GM12878 (cell line): ENCODE measurements around the gene TMTC3. TPM values are rescaled to one million over a fixed set of nuclear protein-coding genes. Genes with fewer than 3 reads are reported as not detected.

Experiments used
- ATAC-seq: fragments of 200-7000 bp; cut with Tn5 transposase; 3 replicates; pipeline ENCODE4 v1.9.1; 2020; ENCODE audit warnings: mild to moderate bottlenecking, moderate library complexity
- BruUV-seq: library from RNA; stranded (reverse); fragments of 400-500 nt; replicated peaks from 2 replicates; lab custom pipeline; 2021; lab: Mats Ljungman, UMichigan
- CTCF ChIA-PET: fragments of 300-600 bp; sonication (Branson Sonifier 250); formaldehyde crosslinking; extraction: SDS; loops from one replicate; lab custom pipeline; 2021; ENCODE audit warnings: inconsistent platforms; lab: Yijun Ruan, JAX
- POLR2A ChIA-PET: fragments of 350-600 bp; formaldehyde crosslinking; extraction: SDS; loops from one replicate; lab custom pipeline; 2021; ENCODE audit warnings: inconsistent platforms; lab: Charles Lee
- RAD21 ChIA-PET: fragments of 300-600 bp; sonication (Branson Sonifier 250); formaldehyde crosslinking; loops from one replicate; lab custom pipeline; 2023; ENCODE audit warnings: antibody characterized with exemption; ENCODE audit not compliant: unreplicated experiment; lab: Charles Lee
- SMC1A ChIA-PET: fragments of 300-600 bp; sonication (Branson Sonifier 250); formaldehyde crosslinking; loops from one replicate; lab custom pipeline; 2023; ENCODE audit not compliant: unreplicated experiment, uncharacterized antibody; lab: Charles Lee
- DNase-seq: peaks from one replicate; pipeline ENCODE4 v3.0.0-alpha.2; 2011; ENCODE audit warnings: low read depth, low spot score
- FAIRE-seq: peaks from 3 replicates; lab custom pipeline; 2011; peaks lifted over from hg19 to GRCh38; lab: Jason Lieb, UNC
- H2AFZ ChIP-seq: 2 replicates; pipeline ENCODE4 v1.6.0; 2011; ENCODE audit warnings: low read depth, low read length, control low read depth; ENCODE audit not compliant: control insufficient read depth
- H3K27ac ChIP-seq: 2 replicates; pipeline ENCODE4 v1.5.1; 2011; ENCODE audit warnings: control low read depth; ENCODE audit not compliant: control insufficient read depth, insufficient read depth
- H3K27me3 ChIP-seq, 2 experiments: replicated peaks in 1 of 2; 2 replicates each; pipeline versions ENCODE4 v1.6.0 to v1.6.1; 2011; ENCODE audit warnings: low read length in 1 of 2; ENCODE audit not compliant: control insufficient read depth in 2 of 2, insufficient read depth in 2 of 2
- H3K36me3 ChIP-seq, 2 experiments: 2 replicates each; pipeline ENCODE4 v1.5.1; 2011; ENCODE audit warnings: low read length in 1 of 2; ENCODE audit not compliant: control insufficient read depth in 2 of 2, insufficient read depth in 2 of 2
- H3K4me1 ChIP-seq: 2 replicates; pipeline ENCODE4 v1.6.1; 2011; ENCODE audit warnings: mild to moderate bottlenecking, low read length, moderate library complexity, mixed read lengths; ENCODE audit not compliant: control insufficient read depth, insufficient read depth
- H3K4me2 ChIP-seq: 2 replicates; pipeline ENCODE4 v1.6.0; 2011; ENCODE audit warnings: control low read depth; ENCODE audit not compliant: control insufficient read depth, insufficient read depth
- H3K4me3 ChIP-seq: fragments of 200-600 bp; sonication (generic); 2 replicates; pipeline ENCODE4 v1.5.1; 2016
- H3K79me2 ChIP-seq: 2 replicates; pipeline ENCODE4 v1.6.0; 2011; ENCODE audit warnings: low read length; ENCODE audit not compliant: control insufficient read depth, insufficient read depth
- H3K9ac ChIP-seq: 2 replicates; pipeline ENCODE4 v1.8.0; 2011; ENCODE audit warnings: low read length, control low read depth, mixed read lengths; ENCODE audit not compliant: control insufficient read depth, insufficient read depth
- H3K9me3 ChIP-seq: replicated peaks from 3 replicates; pipeline ENCODE4 v1.5.1; 2011; ENCODE audit warnings: mild to moderate bottlenecking, low read length; ENCODE audit not compliant: control insufficient read depth, insufficient read depth
- H4K20me1 ChIP-seq: 2 replicates; pipeline ENCODE4 v1.6.0; 2011; ENCODE audit not compliant: control insufficient read depth, insufficient read depth
- WGBS: methylation state at CpG from one replicate; pipeline ENCODE4 v1.1.6; 2016; ENCODE audit warnings: low lambda C conversion rate; ENCODE audit not compliant: insufficient replicate concordance, insufficient coverage; ENCODE audit errors: missing lambda C conversion rate; 5-methylcytosine and 5-hydroxymethylcytosine counted together
- in situ Hi-C: fragments of 300-500 bp; cut with MboI; formaldehyde crosslinking; loops from 9 replicates; pipeline ENCODE4 v1.14.3; 2018; ENCODE audit warnings: mixed read lengths
- intact Hi-C: fragments of 100-400 bp; cut with micrococcal nuclease; formaldehyde crosslinking; loops from one replicate; pipeline ENCODE4 v1.14.2; 2022; ENCODE audit not compliant: unreplicated experiment
- polyA plus RNA-seq, 11 experiments: library from polyadenylated mRNA; depleted of rRNA in 4 of 11; unstranded in 6 of 11; stranded (reverse) in 5 of 11; fragments of >200 nt; fragmentation: Nextera tagmentation in 4 of 11; fragmentation: Illumina TruSeq in 1 of 11; extraction: Ambion mirVana in 4 of 11; extraction: Trizol in 1 of 11; gene quantifications; 1 replicate in 1 of 11; 2 replicates in 10 of 11; pipeline versions ENCODE4 v1.2.1 to v1.2.3, GENCODE V29; 2011 to 2016; ENCODE audit warnings: inconsistent platforms in 2 of 11, missing spikeins in 2 of 11, low read depth in 1 of 11
- total RNA-seq, 4 experiments: library from RNA; depleted of rRNA in 3 of 4; stranded (reverse); fragments of >200 nt in 3 of 4; fragmentation: Illumina TruSeq in 1 of 4; extraction: Trizol in 1 of 4; gene quantifications; 2 replicates each; pipeline versions ENCODE4 v1.2.1 to v1.2.3, GENCODE V29; 2013 to 2021
- TF ChIP-seq, protein P1 (sequence below): fragments of 150-350 bp; IDR thresholded peaks from 2 replicates; pipeline ENCODE4 v1.6.1; 2016; ENCODE audit warnings: low read depth, low read length
- TF ChIP-seq, protein P2 (sequence below): fragments of 450-650 bp; conservative IDR thresholded peaks from 2 replicates; pipeline ENCODE4 v1.6.1; 2017; ENCODE audit warnings: mild to moderate bottlenecking, moderate library complexity

Gene TMTC3
- total and polyA plus RNA-seq, 10 of the 15 experiments (the other 5 are each of a cell fraction or from before 2014, with no cell fraction given), result 1.4 to 5.7 (median 3.5) TPM

DNA sequence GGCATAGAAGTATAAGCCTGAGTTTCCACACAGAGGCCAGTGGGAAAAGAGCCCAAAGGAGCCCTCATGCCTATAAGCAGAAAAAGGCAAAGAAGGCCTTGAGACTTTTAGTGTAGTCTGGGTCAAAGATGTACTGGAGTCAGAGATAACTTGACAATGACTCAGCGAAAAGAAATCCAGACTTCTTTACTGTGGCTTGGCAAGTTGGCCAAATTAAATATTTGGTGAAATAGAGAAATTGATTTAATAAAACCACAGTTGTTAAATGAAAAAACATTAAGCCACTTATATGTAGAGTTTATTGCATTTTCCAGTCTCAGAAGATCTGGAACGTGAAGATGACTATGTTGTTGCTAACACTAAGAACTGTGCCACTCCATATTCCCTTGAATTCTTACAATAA is 105.1 kb downstream of the TMTC3 start (continued):
- TF ChIP-seq, protein P1, sequence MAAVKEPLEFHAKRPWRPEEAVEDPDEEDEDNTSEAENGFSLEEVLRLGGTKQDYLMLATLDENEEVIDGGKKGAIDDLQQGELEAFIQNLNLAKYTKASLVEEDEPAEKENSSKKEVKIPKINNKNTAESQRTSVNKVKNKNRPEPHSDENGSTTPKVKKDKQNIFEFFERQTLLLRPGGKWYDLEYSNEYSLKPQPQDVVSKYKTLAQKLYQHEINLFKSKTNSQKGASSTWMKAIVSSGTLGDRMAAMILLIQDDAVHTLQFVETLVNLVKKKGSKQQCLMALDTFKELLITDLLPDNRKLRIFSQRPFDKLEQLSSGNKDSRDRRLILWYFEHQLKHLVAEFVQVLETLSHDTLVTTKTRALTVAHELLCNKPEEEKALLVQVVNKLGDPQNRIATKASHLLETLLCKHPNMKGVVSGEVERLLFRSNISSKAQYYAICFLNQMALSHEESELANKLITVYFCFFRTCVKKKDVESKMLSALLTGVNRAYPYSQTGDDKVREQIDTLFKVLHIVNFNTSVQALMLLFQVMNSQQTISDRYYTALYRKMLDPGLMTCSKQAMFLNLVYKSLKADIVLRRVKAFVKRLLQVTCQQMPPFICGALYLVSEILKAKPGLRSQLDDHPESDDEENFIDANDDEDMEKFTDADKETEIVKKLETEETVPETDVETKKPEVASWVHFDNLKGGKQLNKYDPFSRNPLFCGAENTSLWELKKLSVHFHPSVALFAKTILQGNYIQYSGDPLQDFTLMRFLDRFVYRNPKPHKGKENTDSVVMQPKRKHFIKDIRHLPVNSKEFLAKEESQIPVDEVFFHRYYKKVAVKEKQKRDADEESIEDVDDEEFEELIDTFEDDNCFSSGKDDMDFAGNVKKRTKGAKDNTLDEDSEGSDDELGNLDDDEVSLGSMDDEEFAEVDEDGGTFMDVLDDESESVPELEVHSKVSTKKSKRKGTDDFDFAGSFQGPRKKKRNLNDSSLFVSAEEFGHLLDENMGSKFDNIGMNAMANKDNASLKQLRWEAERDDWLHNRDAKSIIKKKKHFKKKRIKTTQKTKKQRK, result no peak
- TF ChIP-seq, all 136 proteins: peak for 0

DNA sequence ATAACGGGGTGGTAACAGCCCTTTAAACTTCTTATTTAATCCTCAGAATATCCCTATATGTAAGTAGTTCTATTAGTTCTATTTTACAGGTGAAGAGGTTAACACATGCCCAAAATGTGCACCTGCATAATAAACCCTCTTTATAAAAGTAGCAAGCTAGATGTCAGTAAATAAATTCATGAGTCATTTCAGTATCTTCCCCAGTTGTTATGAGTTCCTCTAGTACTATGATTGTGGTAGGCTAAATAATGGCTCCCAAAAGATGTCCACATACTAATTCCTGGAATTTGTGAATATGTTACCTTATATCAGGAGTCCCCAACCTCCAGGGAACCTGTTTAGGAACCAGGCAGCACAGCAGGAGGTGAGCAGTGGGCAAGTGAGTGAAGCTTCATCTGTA is 106.5 kb downstream of the TMTC3 start:
- Histone ChIP-seq H3K36me3 (no peaks in the 10 kb centered on the region), H3K79me2 (no peaks in the 10 kb centered on the region), H3K27me3 (no peaks in the 10 kb centered on the region), H3K9me3 (no peaks in the 10 kb centered on the region; the same call in 2 of the 3 replicates), H3K4me3 (no peak overlapping the region), H3K9ac (no peak overlapping the region), H3K4me2 (no peak overlapping the region), H3K4me1 (no peaks in the 10 kb centered on the region), H3K27ac (no peak overlapping the region), H2AFZ (no peak overlapping the region), H4K20me1 (no peaks in the 10 kb centered on the region)
- TF ChIP-seq, protein P2, sequence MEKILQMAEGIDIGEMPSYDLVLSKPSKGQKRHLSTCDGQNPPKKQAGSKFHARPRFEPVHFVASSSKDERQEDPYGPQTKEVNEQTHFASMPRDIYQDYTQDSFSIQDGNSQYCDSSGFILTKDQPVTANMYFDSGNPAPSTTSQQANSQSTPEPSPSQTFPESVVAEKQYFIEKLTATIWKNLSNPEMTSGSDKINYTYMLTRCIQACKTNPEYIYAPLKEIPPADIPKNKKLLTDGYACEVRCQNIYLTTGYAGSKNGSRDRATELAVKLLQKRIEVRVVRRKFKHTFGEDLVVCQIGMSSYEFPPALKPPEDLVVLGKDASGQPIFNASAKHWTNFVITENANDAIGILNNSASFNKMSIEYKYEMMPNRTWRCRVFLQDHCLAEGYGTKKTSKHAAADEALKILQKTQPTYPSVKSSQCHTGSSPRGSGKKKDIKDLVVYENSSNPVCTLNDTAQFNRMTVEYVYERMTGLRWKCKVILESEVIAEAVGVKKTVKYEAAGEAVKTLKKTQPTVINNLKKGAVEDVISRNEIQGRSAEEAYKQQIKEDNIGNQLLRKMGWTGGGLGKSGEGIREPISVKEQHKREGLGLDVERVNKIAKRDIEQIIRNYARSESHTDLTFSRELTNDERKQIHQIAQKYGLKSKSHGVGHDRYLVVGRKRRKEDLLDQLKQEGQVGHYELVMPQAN, result no peak
- ChIA-PET SMC1A (interaction anchor here (1.3 to 1.7 kb wide), 2 partner anchors 11 to 40 kb away, joined by 3 to 8 read pairs; no protein-coding TSS in a partner anchor), RAD21 (no interaction called here), POLR2A (no interaction called here), CTCF (interaction anchor here (0.5 kb wide), 1 partner anchor 105 kb away, joined by 3 read pairs; no protein-coding TSS in a partner anchor)
- WGBS, result 32% methylated on average over 1 of the region's 1 CpG
- in situ Hi-C loops (no loop called here), intact Hi-C loops (no loop called here)
- no TSS peak for BruUV-seq
- no peak for FAIRE-seq
- no peak for ATAC-seq
- DNase-seq, result no peak

Other genes starting within 250 kb of the TMTC3 start
- 0.06 TPM in 1 of 2 replicates, not detected in the other for gene C12orf50, start 112.9 kb upstream of the TMTC3 start, total RNA-seq (2014; rRNA removed)
- 0.09 TPM in 1 of 2 replicates, not detected in the other for gene C12orf50, start 112.9 kb upstream of the TMTC3 start, total RNA-seq (2014; rRNA removed; fragmentation: Illumina TruSeq; extraction: Trizol)
- not detected in 2 replicates for gene C12orf50, start 112.9 kb upstream of the TMTC3 start, total RNA-seq (2021)
- gene C12orf50, start 112.9 kb upstream of the TMTC3 start, polyA plus RNA-seq (2011; rRNA removed), result 0.03 and 0.19 TPM in 2 replicates
- 0.21 TPM in 1 of 2 replicates, not detected in the other for gene C12orf50, start 112.9 kb upstream of the TMTC3 start, polyA plus RNA-seq (2014; fragmentation: Illumina TruSeq; extraction: Trizol)
- gene C12orf50, start 112.9 kb upstream of the TMTC3 start, polyA plus RNA-seq (2014; fragmentation: Nextera tagmentation; extraction: Ambion mirVana), result not detected
- gene C12orf50, start 112.9 kb upstream of the TMTC3 start, polyA plus RNA-seq (2014; rRNA removed), result not detected in 2 replicates
- gene C12orf50, start 112.9 kb upstream of the TMTC3 start, polyA plus RNA-seq (2016; fragmentation: Nextera tagmentation; extraction: Ambion mirVana), result not detected
- gene CEP290, start 219 bp upstream of the TMTC3 start, total RNA-seq (2014; rRNA removed), result 9.6 and 11.3 TPM in 2 replicates
- gene CEP290, start 219 bp upstream of the TMTC3 start, total RNA-seq (2014; rRNA removed; fragmentation: Illumina TruSeq; extraction: Trizol), result 15.6 and 17.0 TPM in 2 replicates
- gene CEP290, start 219 bp upstream of the TMTC3 start, total RNA-seq (2021), result 14.3 and 15.7 TPM in 2 replicates
- gene CEP290, start 219 bp upstream of the TMTC3 start, polyA plus RNA-seq (2011; rRNA removed), result 7.2 and 18.8 TPM in 2 replicates
- gene CEP290, start 219 bp upstream of the TMTC3 start, polyA plus RNA-seq (2014; fragmentation: Illumina TruSeq; extraction: Trizol), result 11.9 and 15.7 TPM in 2 replicates
- gene CEP290, start 219 bp upstream of the TMTC3 start, polyA plus RNA-seq (2014; fragmentation: Nextera tagmentation; extraction: Ambion mirVana), result 1 to 10 TPM; 4.8 to 8.9 TPM
- gene CEP290, start 219 bp upstream of the TMTC3 start, polyA plus RNA-seq (2014; rRNA removed), result 6.3 and 6.4 TPM in 2 replicates
- gene CEP290, start 219 bp upstream of the TMTC3 start, polyA plus RNA-seq (2016; fragmentation: Nextera tagmentation; extraction: Ambion mirVana), result 10 to 100 TPM; 13.3 to 14.0 TPM